ENCODE data around the gene ZNF275. TPM values are rescaled to one million over a fixed set of nuclear protein-coding genes. Genes with fewer than 3 reads are reported as not detected.

The ZNF275 gene
- total RNA-seq, 6 donors from 2014 or later = 5.9 to 13.8 (median 8.8) TPM

- ATAC-seq (ENCODE audit: low FRiP score in 2 of 2) (no peak), DNase-seq (no peak)
- TF ChIP-seq POLR2A (IDR thresholded peaks at IDR 0.05) (no peak), POLR2AphosphoS5 (IDR thresholded peaks at IDR 0.05) (no peak), EP300 (IDR thresholded peaks at IDR 0.05) (no peak)
- TF ChIP-seq, protein P1, sequence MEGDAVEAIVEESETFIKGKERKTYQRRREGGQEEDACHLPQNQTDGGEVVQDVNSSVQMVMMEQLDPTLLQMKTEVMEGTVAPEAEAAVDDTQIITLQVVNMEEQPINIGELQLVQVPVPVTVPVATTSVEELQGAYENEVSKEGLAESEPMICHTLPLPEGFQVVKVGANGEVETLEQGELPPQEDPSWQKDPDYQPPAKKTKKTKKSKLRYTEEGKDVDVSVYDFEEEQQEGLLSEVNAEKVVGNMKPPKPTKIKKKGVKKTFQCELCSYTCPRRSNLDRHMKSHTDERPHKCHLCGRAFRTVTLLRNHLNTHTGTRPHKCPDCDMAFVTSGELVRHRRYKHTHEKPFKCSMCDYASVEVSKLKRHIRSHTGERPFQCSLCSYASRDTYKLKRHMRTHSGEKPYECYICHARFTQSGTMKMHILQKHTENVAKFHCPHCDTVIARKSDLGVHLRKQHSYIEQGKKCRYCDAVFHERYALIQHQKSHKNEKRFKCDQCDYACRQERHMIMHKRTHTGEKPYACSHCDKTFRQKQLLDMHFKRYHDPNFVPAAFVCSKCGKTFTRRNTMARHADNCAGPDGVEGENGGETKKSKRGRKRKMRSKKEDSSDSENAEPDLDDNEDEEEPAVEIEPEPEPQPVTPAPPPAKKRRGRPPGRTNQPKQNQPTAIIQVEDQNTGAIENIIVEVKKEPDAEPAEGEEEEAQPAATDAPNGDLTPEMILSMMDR (IDR thresholded peaks at IDR 0.05) = no peak
- Histone ChIP-seq H3K9me3 (peaks cover 0 to 10% (median 0%) of the 10 kb centered on the region in 4 donors), H3K36me3 (no peaks in the 10 kb centered on the region), H3K4me1 (no peaks in the 10 kb centered on the region), H3K27me3 (no peaks in the 10 kb centered on the region), H3K27ac (no peak overlapping the region), H3K4me3 (no peak overlapping the region)
- WGBS, 2 donors = 73 to 90% methylated on average over 3 of the region's 3 CpGs
These were observed 43.8 kb downstream of the ZNF275 start for GRCh38 chrX:153377727-153378126.

GRCh38 chrX:153378607-153379006 is 44.7 kb downstream of the ZNF275 start:
- DNase-seq (no peak), ATAC-seq (ENCODE audit: low FRiP score in 2 of 2) (no peak)
- whole genome bisulfite sequencing, 2 donors = 97% methylated on average over 4 of the region's 4 CpGs; no CpG with 5 or more reads in 1 of the 2 donors
- H3K4me1 ChIP-seq = no peaks in the 10 kb centered on the region
- H3K9me3 ChIP-seq = peaks cover 0 to 10% (median 0%) of the 10 kb centered on the region in 4 donors
- no peak for TF ChIP-seq POLR2AphosphoS5 (IDR thresholded peaks at IDR 0.05)
- H3K27me3 ChIP-seq = no peaks in the 10 kb centered on the region
- H3K27ac ChIP-seq = no peak overlapping the region
- no peak overlapping the region for H3K4me3 ChIP-seq
- no peaks in the 10 kb centered on the region for H3K36me3 ChIP-seq

DNA sequence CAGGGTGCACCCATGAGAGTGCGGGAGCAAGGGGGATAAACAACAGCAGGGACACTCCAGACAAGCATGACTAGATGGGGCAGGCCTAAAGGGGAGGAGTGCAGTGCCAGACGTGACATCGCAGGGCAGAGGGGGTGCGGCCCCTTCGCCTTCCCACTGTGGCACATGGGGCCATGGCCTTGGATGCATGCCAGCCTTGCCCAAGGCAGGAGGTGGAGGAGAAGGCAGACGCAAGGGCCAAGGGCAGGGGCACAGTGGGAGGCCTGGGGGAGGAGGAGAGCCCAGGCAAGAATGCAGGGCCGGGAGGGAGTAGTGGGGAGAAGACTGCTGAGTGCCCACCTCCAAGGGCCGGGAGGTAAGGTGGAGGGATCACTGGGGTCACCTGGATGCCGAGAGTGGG is 45.6 kb downstream of the ZNF275 start:
- DNase-seq (no peak), ATAC-seq (ENCODE audit: low FRiP score in 2 of 2) (no peak)
- Histone ChIP-seq H3K4me3 (no peak overlapping the region), H3K9me3 (peaks cover 0 to 10% (median 0%) of the 10 kb centered on the region in 4 donors), H3K4me1 (no peaks in the 10 kb centered on the region), H3K27ac (no peak overlapping the region), H3K27me3 (no peaks in the 10 kb centered on the region), H3K36me3 (no peaks in the 10 kb centered on the region)
- no peak for TF ChIP-seq EP300 (IDR thresholded peaks at IDR 0.05)
- TF ChIP-seq, protein P1 (IDR thresholded peaks at IDR 0.05) = no peak
- TF ChIP-seq POLR2AphosphoS5 (IDR thresholded peaks at IDR 0.05) = no peak
- no peak for TF ChIP-seq POLR2A (IDR thresholded peaks at IDR 0.05)
- 70 to 71% methylated on average over 8 to 9 of the region's 9 CpGs for WGBS, 2 donors

DNA sequence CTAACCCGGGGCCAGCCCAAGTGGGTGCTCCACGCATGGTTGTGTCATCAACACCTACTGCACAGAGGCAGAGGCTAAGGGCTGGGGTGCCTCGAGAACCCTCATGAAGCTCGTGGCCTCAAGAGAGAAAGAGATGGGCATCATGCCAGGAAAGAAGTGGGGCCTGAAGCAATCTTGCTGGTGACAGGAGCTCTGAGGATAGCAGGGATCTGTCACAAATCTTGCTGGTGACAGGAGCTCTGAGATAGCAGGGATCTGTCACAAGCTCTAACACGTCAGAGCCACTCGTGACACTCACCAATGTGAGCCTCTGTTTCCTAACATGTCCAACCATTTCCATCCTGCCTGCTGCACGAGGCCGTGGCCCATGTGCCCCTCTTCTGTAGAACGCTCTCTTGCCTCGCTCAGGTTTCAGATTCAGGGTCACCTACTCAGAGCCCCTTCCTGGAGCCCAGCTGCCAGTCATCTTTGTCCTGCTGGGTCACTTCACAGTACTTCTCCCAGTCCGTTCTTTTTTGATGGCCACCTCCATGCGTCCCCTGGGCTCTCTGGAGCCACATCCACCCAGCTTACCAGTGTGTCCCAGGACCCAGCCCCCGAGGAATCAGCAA is 46.1 kb downstream of the ZNF275 start:
- DNase-seq = no peak
- ATAC-seq (ENCODE audit: low FRiP score in 2 of 2) = no peak
- TF ChIP-seq POLR2AphosphoS5 (IDR thresholded peaks at IDR 0.05) = no peak
- no peak for TF ChIP-seq EP300 (IDR thresholded peaks at IDR 0.05)
- TF ChIP-seq POLR2A (IDR thresholded peaks at IDR 0.05) = no peak
- Histone ChIP-seq H3K27ac (no peak overlapping the region), H3K4me1 (no peaks in the 10 kb centered on the region), H3K36me3 (no peaks in the 10 kb centered on the region), H3K9me3 (peaks cover 0 to 10% (median 0%) of the 10 kb centered on the region in 4 donors), H3K4me3 (no peak overlapping the region), H3K27me3 (no peaks in the 10 kb centered on the region)
- WGBS, 2 donors = 54 to 59% methylated on average over 5 to 13 of the region's 13 CpGs

- Histone ChIP-seq H3K27me3 (no peaks in the 10 kb centered on the region), H3K27ac (no peak overlapping the region), H3K9me3 (peaks cover 0 to 10% (median 0%) of the 10 kb centered on the region in 4 donors), H3K4me1 (no peaks in the 10 kb centered on the region), H3K36me3 (no peaks in the 10 kb centered on the region), H3K4me3 (no peak overlapping the region)
- 40 to 79% methylated on average over 1 to 9 of the region's 9 CpGs for WGBS, 2 donors
- no peak for ATAC-seq (ENCODE audit: low FRiP score in 2 of 2)
- DNase-seq = no peak
- TF ChIP-seq, protein P1 (IDR thresholded peaks at IDR 0.05) = no peak
- no peak for TF ChIP-seq POLR2A (IDR thresholded peaks at IDR 0.05)
- no peak for TF ChIP-seq POLR2AphosphoS5 (IDR thresholded peaks at IDR 0.05)
- TF ChIP-seq EP300 (IDR thresholded peaks at IDR 0.05) = no peak
These were observed 46.7 kb downstream of the ZNF275 start for GRCh38 chrX:153380691-153381090.
